Measurements from ENCODE around the gene RHBDL3.

The RHBDL3 gene

DNA sequence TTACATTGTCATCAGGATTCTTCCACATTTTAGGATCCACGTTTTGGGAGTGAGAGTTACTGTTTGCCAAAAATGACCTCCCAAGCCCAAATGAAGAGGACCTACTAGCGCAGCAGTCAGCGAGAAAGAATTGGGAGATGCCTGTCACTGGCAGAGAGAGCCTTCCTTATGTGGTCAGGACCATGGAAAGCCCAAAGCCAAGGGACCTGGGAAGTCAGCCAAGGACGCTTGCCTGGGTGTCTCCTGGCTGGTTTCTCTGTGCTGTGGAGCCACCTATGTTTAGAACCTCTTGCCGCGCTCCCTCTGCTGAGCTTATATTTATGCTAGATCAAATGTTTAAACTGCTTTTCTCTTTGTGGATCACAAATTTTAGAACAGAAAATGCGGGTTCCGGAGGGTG lies 24.9 kb upstream of the RHBDL3 start:
- no peak overlapping the region for H3K4me3 ChIP-seq (ENCODE audit: low read depth, low read length)
- TF ChIP-seq, protein P1, sequence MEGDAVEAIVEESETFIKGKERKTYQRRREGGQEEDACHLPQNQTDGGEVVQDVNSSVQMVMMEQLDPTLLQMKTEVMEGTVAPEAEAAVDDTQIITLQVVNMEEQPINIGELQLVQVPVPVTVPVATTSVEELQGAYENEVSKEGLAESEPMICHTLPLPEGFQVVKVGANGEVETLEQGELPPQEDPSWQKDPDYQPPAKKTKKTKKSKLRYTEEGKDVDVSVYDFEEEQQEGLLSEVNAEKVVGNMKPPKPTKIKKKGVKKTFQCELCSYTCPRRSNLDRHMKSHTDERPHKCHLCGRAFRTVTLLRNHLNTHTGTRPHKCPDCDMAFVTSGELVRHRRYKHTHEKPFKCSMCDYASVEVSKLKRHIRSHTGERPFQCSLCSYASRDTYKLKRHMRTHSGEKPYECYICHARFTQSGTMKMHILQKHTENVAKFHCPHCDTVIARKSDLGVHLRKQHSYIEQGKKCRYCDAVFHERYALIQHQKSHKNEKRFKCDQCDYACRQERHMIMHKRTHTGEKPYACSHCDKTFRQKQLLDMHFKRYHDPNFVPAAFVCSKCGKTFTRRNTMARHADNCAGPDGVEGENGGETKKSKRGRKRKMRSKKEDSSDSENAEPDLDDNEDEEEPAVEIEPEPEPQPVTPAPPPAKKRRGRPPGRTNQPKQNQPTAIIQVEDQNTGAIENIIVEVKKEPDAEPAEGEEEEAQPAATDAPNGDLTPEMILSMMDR (IDR thresholded peaks at IDR 0.05; ENCODE audit: borderline replicate concordance, insufficient read depth, low read depth, low read length), result no peak

DNA sequence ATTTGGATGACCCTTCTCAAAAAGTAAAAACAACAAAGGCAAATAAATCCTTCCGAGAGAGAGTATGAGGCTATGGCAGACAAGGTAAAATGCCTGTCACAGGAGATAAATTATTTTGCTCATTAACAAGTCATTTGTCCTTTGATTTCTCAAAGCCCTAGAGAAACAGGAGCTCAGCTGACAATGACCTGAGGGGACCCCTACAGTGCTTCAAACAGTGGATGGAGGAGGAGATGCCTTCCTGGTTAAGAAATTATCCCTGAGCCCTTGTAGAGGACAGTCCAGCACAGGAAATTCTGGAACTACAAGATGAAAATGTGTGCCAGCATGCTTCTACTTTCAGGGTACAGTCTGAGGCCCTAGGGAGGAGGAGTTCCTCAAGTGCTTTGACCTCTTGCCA lies 24.0 kb upstream of the RHBDL3 start:
- TF ChIP-seq, protein P1 (IDR thresholded peaks at IDR 0.05; ENCODE audit: borderline replicate concordance, insufficient read depth, low read depth, low read length), result no peak
- H3K4me3 ChIP-seq (ENCODE audit: low read depth, low read length), result no peak overlapping the region

DNA sequence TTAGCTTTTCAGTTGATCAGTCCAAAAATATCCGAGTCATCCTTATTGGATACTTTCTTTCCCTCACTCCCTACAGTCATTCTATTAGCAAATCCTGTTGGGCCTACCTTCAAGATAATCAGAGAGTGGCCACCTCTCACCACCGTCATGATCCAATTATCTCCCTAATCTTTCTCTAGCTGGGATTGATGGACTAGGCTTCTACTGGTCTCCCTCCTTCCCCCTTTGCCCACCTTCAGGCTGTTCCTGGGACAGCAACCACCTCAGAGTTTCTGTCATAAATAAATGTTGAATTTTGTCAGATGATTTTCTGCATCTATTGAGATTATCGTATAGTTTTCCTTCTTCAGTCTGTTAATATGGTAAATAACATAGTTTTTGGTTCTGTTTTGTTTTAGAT lies 16.2 kb upstream of the RHBDL3 start:
- TF ChIP-seq, protein P1 (IDR thresholded peaks at IDR 0.05; ENCODE audit: borderline replicate concordance, insufficient read depth, low read depth, low read length), result no peak
- no peak overlapping the region for H3K4me3 ChIP-seq (ENCODE audit: low read depth, low read length)

DNA sequence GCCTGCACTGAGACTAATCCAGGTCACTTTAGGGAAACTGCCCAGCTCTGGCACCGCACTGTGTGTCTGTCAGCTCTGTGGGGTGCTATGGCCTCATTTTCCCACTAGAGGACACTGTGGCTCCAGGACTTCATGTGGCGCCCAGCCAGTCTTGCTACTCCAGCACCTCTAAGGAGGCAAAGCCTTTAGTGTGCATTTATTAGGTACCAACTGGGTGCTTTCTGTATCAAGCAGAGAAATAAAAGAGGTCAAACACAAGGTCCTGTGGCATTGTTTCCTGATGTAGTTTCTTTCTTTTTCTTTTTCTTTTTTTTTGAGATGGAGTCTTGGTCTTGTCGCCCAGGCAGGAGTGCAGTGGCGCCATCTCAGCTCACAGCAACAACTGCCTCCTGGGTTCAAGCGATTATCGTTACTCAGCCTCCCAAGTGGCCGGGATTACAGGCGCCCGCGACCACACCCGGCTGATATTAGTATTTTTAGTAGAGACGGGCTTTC lies 12.5 kb upstream of the RHBDL3 start:
- TF ChIP-seq, protein P1 (IDR thresholded peaks at IDR 0.05; ENCODE audit: borderline replicate concordance, insufficient read depth, low read depth, low read length), result peak; percentile 99
- H3K4me3 ChIP-seq (ENCODE audit: low read depth, low read length), result no peak overlapping the region

DNA sequence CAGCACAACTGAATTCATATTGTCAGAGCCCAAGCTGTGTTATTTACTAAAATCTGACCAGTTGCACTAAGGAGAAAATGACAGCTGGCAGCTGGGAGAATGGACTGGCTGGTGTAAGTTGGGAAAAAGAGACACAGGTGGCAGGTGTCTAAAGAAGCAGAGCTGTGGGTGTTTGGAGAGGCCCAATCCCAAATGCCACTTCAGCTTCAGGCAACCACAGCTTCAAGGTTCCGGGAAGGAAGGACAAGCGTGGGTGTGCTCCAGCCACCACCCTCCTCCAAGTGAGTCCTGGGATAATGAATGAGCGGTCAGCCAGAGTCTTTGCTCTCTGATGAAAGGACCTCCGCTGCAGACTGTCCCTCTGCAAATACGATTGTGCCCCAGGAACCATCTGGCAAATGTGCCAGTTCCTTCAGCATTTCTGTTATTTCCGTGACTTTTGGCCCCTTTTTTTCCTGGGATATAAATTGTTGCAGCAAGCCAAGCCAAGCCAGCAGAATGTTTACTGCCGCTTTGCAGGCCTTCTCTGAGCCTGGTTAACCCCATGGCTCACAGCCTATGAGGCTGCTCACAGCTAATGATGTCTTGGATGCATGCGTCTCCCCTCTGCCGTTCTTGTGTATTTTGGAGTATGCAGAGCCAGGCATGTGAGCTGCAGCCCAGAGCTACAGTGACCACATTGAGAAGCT lies 9.5 kb upstream of the RHBDL3 start:
- TF ChIP-seq, protein P1 (IDR thresholded peaks at IDR 0.05; ENCODE audit: borderline replicate concordance, insufficient read depth, low read depth, low read length), result no peak
- no peak overlapping the region for H3K4me3 ChIP-seq (ENCODE audit: low read depth, low read length)

DNA sequence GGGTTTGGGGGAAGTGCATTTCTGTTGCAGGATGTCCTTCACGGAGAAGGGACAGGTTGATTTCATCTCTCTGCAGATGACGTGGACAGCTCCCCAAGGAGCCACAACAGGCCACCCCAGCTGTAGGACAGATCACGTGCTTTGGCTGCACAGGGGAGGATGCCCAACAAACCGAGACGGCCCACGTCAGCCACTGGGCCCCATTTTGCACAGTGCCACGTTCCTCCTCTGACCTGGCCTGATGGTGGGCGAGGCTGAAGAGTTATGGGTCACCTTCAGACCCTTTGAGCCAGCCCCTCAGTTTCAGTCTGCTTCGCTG lies 9.0 kb upstream of the RHBDL3 start:
- TF ChIP-seq, protein P1 (IDR thresholded peaks at IDR 0.05; ENCODE audit: borderline replicate concordance, insufficient read depth, low read depth, low read length), result no peak

DNA sequence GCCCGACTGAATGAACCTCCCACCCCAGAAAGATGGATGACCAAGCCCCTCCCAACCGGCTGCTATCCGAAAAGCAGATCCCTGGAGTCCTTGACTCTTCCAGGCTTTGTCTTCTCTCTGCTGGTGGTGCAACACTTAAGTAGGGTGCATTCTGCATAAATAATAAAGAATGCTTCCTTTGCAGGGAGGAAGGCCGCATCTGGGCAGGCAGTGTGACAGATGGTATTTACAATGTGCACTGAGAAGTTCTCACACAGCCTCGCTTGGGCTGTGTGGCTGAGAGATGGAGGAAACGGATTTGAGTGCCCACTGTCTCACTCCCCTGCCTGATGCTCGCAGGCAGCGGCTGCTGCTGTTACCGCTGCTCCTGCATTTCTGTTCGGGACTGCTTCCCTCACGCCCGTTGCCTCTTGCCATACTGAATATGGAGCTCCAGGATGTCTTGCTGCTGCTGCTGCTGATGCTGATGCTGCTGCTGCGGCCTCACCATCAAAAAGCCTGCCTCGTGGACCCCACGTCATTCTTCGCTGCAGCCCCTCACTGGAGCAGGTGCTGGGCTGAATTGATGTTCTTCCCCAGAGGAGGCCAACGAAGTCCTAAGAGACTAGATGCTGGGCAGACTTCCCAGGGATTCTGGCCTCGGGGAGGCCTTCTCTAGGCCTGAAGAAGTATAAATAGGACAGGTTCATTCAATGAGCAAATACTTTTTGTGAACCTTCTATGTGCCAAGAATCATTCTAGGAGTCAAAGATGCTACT lies 7.1 kb upstream of the RHBDL3 start:
- TF ChIP-seq, protein P1 (IDR thresholded peaks at IDR 0.05; ENCODE audit: borderline replicate concordance, insufficient read depth, low read depth, low read length), result no peak
- no peak overlapping the region for H3K4me3 ChIP-seq (ENCODE audit: low read depth, low read length)

More for the DNA sequence above, 9.0 kb upstream of the RHBDL3 start:
- no peak overlapping the region for H3K4me3 ChIP-seq (ENCODE audit: low read depth, low read length)

Measured in GM12875 (cell line).